Sigmoid colon (tissue), 4 donors: Measurements from ENCODE around the gene GOLGA8B.

ENCODE experiments used
- POLR2A ChIP-seq, 2 donors: fragments of 450-650 bp; IDR thresholded peaks; one replicate each; pipeline ENCODE4 v1.6.1; 2016; ENCODE audit warnings: antibody characterized with exemption in 2 of 2, mild to moderate bottlenecking in 2 of 2, moderate library complexity in 2 of 2
- POLR2AphosphoS5 ChIP-seq, 4 donors: sonication (generic); formaldehyde crosslinking; IDR thresholded peaks; one replicate each; pipeline ENCODE4 v1.6.1; 2017; ENCODE audit warnings: antibody characterized with exemption in 4 of 4
- TF ChIP-seq, protein P1 (sequence below), 4 experiments: fragments of 450-650 bp in 3 of 4; fragments of 200-600 bp in 1 of 4; IDR thresholded peaks; one replicate each; pipeline ENCODE4 v1.5.1; 2016 to 2019; ENCODE audit warnings: antibody characterized with exemption in 4 of 4, mild to moderate bottlenecking in 3 of 4, moderate library complexity in 2 of 4

DNA sequence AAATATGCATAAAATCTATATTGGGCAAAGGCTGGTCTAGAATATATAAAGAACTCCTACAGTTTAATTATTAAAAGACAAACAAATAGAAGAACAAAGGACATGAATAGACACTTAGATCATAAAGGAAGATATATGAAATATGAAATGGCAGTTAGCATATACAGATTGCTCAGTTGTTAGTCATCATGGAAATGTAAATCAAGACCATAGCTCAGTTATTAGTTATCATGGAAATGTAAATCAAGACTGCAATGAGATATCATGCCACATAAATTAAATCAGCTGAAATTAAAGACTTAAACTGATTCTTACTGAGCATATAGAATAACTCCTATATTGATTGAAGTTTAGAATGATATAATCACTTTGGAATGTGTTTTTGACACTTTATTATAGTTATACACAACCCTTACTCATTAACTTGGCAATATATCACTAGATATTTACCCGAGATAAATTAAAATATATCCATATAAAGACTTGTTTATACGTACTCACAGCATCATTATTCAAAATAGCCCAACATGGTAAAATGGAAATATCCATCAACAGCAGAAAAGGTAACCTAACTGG is 45.2 kb upstream of the GOLGA8B start:
- TF ChIP-seq, protein P1, sequence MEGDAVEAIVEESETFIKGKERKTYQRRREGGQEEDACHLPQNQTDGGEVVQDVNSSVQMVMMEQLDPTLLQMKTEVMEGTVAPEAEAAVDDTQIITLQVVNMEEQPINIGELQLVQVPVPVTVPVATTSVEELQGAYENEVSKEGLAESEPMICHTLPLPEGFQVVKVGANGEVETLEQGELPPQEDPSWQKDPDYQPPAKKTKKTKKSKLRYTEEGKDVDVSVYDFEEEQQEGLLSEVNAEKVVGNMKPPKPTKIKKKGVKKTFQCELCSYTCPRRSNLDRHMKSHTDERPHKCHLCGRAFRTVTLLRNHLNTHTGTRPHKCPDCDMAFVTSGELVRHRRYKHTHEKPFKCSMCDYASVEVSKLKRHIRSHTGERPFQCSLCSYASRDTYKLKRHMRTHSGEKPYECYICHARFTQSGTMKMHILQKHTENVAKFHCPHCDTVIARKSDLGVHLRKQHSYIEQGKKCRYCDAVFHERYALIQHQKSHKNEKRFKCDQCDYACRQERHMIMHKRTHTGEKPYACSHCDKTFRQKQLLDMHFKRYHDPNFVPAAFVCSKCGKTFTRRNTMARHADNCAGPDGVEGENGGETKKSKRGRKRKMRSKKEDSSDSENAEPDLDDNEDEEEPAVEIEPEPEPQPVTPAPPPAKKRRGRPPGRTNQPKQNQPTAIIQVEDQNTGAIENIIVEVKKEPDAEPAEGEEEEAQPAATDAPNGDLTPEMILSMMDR (IDR thresholded peaks at IDR 0.05): no peak
- TF ChIP-seq POLR2AphosphoS5 (IDR thresholded peaks at IDR 0.05): no peak
- no peak for TF ChIP-seq POLR2A (IDR thresholded peaks at IDR 0.05)
